ENCODE data around the gene ALX1.

The ALX1 gene

DNA sequence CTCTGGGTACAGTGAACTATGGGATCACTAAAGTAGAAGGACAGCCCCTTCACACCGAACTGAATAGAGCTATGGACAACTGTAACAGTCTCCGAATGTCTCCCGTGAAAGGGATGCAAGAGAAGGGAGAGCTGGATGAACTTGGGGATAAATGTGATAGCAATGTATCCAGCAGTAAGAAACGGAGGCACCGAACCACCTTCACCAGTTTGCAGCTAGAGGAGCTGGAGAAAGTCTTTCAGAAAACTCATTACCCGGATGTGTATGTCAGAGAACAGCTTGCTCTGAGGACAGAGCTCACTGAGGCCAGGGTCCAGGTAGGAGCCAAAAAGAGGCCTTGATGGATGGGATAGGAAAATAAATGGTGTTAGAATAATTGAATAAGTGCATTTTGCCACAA lies 3.5 kb downstream of the ALX1 start:
- in situ Hi-C loops (cut with HindIII; ENCODE audit: low sequenced_read_pairs), result no loop called here
- DNase-seq (ENCODE audit: low read depth), result no peak
- no peak overlapping the region for H3K4me3 ChIP-seq (ENCODE audit: low read depth, low read length)
- TF ChIP-seq, protein P1, sequence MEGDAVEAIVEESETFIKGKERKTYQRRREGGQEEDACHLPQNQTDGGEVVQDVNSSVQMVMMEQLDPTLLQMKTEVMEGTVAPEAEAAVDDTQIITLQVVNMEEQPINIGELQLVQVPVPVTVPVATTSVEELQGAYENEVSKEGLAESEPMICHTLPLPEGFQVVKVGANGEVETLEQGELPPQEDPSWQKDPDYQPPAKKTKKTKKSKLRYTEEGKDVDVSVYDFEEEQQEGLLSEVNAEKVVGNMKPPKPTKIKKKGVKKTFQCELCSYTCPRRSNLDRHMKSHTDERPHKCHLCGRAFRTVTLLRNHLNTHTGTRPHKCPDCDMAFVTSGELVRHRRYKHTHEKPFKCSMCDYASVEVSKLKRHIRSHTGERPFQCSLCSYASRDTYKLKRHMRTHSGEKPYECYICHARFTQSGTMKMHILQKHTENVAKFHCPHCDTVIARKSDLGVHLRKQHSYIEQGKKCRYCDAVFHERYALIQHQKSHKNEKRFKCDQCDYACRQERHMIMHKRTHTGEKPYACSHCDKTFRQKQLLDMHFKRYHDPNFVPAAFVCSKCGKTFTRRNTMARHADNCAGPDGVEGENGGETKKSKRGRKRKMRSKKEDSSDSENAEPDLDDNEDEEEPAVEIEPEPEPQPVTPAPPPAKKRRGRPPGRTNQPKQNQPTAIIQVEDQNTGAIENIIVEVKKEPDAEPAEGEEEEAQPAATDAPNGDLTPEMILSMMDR (IDR thresholded peaks at IDR 0.05; ENCODE audit: low read depth, low read length, missing control alignments), result no peak

DNA sequence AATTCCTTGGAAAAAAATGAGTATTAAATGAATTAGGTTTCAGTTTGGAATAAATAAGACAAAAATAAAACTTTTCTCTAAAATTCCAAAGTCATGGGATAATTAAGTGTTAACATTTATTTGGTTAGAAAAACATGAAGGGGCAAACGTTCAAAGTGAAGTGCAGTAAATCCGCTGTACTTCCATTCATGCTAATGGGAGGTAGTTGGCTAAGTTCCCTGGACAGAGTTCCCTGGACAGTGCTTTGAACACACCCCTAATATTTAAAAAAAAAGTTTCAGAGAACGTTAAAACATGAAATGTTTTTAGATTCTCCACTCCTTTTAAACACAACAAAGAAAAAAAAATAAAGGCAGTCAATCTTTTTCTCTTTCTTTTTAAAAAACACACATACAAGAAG lies 16.3 kb downstream of the ALX1 start:
- in situ Hi-C loops (cut with HindIII; ENCODE audit: low sequenced_read_pairs), result no loop called here
- no peak for DNase-seq (ENCODE audit: low read depth)
- TF ChIP-seq, protein P1 (IDR thresholded peaks at IDR 0.05; ENCODE audit: low read depth, low read length, missing control alignments), result no peak
- H3K4me3 ChIP-seq (ENCODE audit: low read depth, low read length), result no peak overlapping the region

DNA sequence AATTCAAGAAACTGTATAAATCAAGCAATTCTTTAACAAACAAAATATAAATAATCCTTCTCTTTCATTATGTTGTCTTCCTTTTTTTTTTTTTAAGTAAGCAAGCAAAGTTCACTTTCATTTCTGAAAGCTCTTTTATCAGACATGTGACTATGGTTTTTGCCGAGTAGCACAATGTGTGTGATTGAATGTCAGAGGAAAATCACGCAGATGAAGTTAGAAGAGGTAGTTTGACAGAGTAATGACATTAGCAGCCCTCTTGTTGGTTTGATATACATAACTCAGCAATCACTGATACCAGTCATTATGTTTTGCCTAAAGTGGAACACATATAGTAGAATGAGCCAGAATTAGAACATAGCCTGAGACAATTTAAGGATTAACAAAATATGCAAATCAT lies 19.0 kb downstream of the ALX1 start:
- TF ChIP-seq, protein P1 (IDR thresholded peaks at IDR 0.05; ENCODE audit: low read depth, low read length, missing control alignments), result no peak
- in situ Hi-C loops (cut with HindIII; ENCODE audit: low sequenced_read_pairs), result no loop called here
- H3K4me3 ChIP-seq (ENCODE audit: low read depth, low read length), result no peak overlapping the region

DNA sequence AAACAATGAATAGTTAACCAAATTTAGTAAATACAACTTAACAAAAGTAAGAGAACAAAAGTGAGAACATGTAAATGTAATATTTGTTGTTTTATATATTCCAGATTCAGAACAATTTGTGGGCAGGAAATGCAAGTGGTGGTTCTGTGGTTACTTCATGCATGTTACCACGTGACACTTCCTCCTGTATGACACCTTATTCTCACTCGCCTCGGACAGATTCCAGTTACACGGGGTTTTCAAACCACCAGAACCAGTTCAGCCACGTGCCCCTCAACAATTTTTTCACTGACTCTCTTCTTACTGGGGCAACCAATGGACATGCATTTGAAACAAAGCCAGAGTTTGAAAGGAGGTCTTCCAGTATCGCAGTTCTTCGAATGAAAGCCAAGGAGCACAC lies 21.0 kb downstream of the ALX1 start:
- TF ChIP-seq, protein P1 (IDR thresholded peaks at IDR 0.05; ENCODE audit: low read depth, low read length, missing control alignments), result no peak
- H3K4me3 ChIP-seq (ENCODE audit: low read depth, low read length), result no peak overlapping the region
- DNase-seq (ENCODE audit: low read depth), result no peak
- in situ Hi-C loops (cut with HindIII; ENCODE audit: low sequenced_read_pairs), result no loop called here

More for the DNA sequence above, 19.0 kb downstream of the ALX1 start:
- DNase-seq (ENCODE audit: low read depth), result no peak

DNA sequence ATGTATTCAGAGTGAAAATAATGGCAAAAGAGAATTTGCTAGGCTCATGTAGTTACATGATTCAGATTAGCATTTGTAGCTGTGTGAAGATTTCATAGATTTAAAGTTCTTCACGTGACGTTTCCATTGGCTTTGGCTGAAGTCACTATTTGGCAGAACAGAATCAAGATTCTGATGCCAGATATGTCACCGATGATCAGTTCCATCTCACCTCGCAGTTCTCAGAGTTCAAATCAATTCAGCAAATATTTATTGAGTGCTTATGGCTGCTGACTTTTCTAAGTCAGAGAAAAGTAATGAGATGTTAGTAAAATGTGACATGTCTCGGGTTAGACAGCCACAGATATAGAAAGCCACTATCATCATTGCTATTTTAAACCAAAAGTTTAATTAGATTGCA lies 28.4 kb downstream of the ALX1 start:
- TF ChIP-seq, protein P1 (IDR thresholded peaks at IDR 0.05; ENCODE audit: low read depth, low read length, missing control alignments), result no peak
- in situ Hi-C loops (cut with HindIII; ENCODE audit: low sequenced_read_pairs), result no loop called here
- no peak for DNase-seq (ENCODE audit: low read depth)
- no peak overlapping the region for H3K4me3 ChIP-seq (ENCODE audit: low read depth, low read length)

DNA sequence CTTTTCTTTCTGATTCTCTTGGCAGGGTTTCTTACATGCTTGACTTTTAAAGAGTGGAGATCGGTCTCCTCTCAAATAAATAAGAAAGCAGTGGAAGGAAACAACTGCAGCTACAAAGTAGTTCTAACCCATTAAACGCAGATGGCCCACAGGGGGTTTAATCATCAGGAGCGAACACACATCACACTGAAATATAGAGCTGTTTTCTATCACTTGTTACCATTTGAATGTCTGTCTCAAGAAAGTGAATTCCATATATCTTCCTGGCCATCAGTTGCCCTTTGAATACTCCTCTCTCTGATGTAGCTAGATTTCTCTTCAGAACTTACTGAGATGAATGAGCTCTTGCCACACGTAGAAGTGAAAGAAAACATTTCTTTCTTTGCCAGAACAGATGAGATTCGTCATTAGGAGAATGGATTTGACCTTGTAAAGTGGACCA lies 29.1 kb downstream of the ALX1 start:
- no peak overlapping the region for H3K4me3 ChIP-seq (ENCODE audit: low read depth, low read length)
- DNase-seq (ENCODE audit: low read depth), result no peak
- TF ChIP-seq, protein P1 (IDR thresholded peaks at IDR 0.05; ENCODE audit: low read depth, low read length, missing control alignments), result no peak
- in situ Hi-C loops (cut with HindIII; ENCODE audit: low sequenced_read_pairs), result no loop called here

DNA sequence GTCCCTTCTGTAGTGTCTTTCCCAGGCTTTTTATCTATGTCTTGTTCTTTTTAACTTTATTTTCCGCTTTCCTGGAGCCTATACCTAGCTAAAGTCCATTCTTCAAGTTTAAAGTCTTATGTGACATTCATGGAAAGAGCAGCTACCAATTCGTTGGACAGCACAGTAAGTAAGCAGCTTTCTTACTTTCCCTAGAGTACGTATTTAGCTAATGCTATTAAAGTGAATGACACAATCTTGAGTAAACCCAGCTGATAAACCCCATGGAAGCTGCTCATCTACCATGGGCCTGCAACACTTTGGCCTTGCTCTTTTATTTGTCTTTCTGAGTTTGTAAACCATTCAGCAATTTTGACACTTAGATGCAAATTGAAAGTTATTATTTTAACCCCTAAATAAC lies 30.0 kb downstream of the ALX1 start:
- TF ChIP-seq, protein P1 (IDR thresholded peaks at IDR 0.05; ENCODE audit: low read depth, low read length, missing control alignments), result no peak
- in situ Hi-C loops (cut with HindIII; ENCODE audit: low sequenced_read_pairs), result no loop called here
- H3K4me3 ChIP-seq (ENCODE audit: low read depth, low read length), result no peak overlapping the region
- no peak for DNase-seq (ENCODE audit: low read depth)

All from astrocyte of the cerebellum (primary cell).